ENCODE results near the gene CAMK1D.

The CAMK1D gene

DNA sequence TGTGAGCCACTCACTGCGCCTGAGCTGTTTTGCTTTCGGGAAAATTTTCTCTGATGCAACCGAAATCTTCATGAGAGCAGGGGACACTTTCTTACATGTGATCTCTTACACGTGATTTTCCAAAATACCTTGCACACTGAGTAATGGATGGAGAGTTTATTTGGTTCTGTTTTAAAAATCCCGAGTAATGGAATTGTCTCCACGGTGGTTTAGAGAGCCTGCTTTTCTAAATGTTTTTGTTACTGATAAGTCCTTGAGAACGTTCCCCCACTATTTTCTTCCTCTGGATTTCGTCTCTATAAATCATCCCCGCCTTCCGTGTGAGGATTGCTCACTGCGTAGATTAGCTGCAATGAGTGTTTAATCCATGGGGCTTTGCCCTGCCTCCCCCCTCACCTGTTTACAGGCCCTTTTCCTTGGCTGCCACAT is 25.7 kb downstream of the CAMK1D start:
- no peak for DNase-seq (ENCODE audit: low read depth)
- H3K4me3 ChIP-seq (ENCODE audit: low read depth, low read length): no peak overlapping the region
- no peak for TF ChIP-seq CTCF (IDR thresholded peaks at IDR 0.05; ENCODE audit: low read depth, low read length, missing control alignments)

- TF ChIP-seq CTCF (IDR thresholded peaks at IDR 0.05; ENCODE audit: low read depth, low read length, missing control alignments): no peak
- no peak overlapping the region for H3K4me3 ChIP-seq (ENCODE audit: low read depth, low read length)
- no peak for DNase-seq (ENCODE audit: low read depth)
These were observed 26.9 kb downstream of the CAMK1D start for GRCh38 chr10:12376211-12376610.

GRCh38 chr10:12377658-12378290 is 28.4 kb downstream of the CAMK1D start:
- TF ChIP-seq CTCF (IDR thresholded peaks at IDR 0.05; ENCODE audit: low read depth, low read length, missing control alignments): no peak
- no peak overlapping the region for H3K4me3 ChIP-seq (ENCODE audit: low read depth, low read length)
- no peak for DNase-seq (ENCODE audit: low read depth)

DNA sequence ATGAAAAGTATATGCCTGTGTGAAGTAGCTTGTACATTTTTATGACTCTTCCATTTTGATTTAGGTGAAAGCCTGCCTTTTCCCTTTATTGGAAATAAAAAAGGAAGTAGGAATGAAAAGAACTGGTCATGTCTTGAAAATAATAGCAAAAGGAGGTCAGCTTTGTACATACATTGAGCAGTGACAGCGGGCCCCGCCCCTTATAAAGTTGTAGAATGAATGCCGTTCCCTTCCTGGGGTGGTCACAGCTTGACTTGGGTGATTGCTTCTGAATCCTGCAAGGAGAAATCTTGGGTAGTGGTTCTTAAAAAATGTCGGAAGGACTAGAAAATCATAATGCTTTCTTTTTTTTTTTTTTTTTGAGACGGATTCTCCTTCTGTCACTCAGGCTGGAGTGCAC is 31.7 kb downstream of the CAMK1D start:
- no peak for TF ChIP-seq CTCF (IDR thresholded peaks at IDR 0.05; ENCODE audit: low read depth, low read length, missing control alignments)
- no peak for DNase-seq (ENCODE audit: low read depth)
- no peak overlapping the region for H3K4me3 ChIP-seq (ENCODE audit: low read depth, low read length)

GRCh38 chr10:12381536-12382156 is 32.3 kb downstream of the CAMK1D start:
- no peak overlapping the region for H3K4me3 ChIP-seq (ENCODE audit: low read depth, low read length)
- no peak for TF ChIP-seq CTCF (IDR thresholded peaks at IDR 0.05; ENCODE audit: low read depth, low read length, missing control alignments)
- DNase-seq (ENCODE audit: low read depth): no peak

DNA sequence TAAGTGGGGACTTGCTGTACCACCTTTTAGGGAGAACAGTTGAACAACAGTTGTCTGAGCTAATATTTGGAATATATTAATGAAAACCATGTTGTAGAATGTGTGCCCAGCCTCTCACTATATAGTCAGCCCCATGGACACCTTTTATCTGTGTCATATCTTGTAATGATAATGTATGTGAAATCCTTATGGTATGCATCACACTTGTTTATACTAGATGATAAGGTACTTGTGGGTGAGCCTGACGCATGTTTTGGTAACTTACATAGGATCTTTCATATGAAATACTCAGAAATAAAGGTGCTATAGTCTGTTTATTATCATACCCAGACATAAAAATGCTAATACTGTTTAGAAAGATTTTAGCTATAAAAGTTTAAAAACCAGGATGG is 32.8 kb downstream of the CAMK1D start:
- no peak overlapping the region for H3K4me3 ChIP-seq (ENCODE audit: low read depth, low read length)
- DNase-seq (ENCODE audit: low read depth): no peak
- no peak for TF ChIP-seq CTCF (IDR thresholded peaks at IDR 0.05; ENCODE audit: low read depth, low read length, missing control alignments)
